Aorta (tissue), 5 donors: ENCODE data around the gene OR8K5. TPM values are rescaled to one million over a fixed set of nuclear protein-coding genes. Genes with fewer than 3 reads are reported as not detected.

Experiments used
- ATAC-seq: fragments of 200-7000 bp; cut with Tn5 transposase; one replicate; pipeline ENCODE4 v1.9.1; 2022; ENCODE audit warnings: moderate library complexity; ENCODE audit not compliant: low FRiP score
- DNase-seq, 2 donors: peaks; one replicate each; pipeline ENCODE4 v3.0.0-alpha.2; 2020
- H3K27ac ChIP-seq, 2 donors: one replicate each; pipeline ENCODE4 v1.5.1; 2013; ENCODE audit warnings: low read length in 2 of 2, mild to moderate bottlenecking in 2 of 2, moderate library complexity in 2 of 2, control low read depth in 1 of 2, inconsistent platforms in 1 of 2, low read depth in 1 of 2
- H3K27me3 ChIP-seq, 2 donors: one replicate each; pipeline ENCODE4 v1.6.1; 2013; ENCODE audit warnings: control low read depth in 1 of 2, low read length in 1 of 2, mild to moderate bottlenecking in 1 of 2, moderate library complexity in 1 of 2; ENCODE audit not compliant: insufficient read depth in 2 of 2, control insufficient read depth in 1 of 2
- H3K36me3 ChIP-seq, 2 donors: one replicate each; pipeline ENCODE4 v1.6.1; 2013; ENCODE audit warnings: control low read depth in 1 of 2, low read length in 1 of 2, mild to moderate bottlenecking in 1 of 2; ENCODE audit not compliant: insufficient read depth in 2 of 2, control insufficient read depth in 1 of 2
- H3K4me1 ChIP-seq, 2 donors: one replicate each; pipeline ENCODE4 v1.6.1; 2013; ENCODE audit warnings: low read length in 2 of 2, control low read depth in 1 of 2, mild to moderate bottlenecking in 1 of 2, moderate library complexity in 1 of 2; ENCODE audit not compliant: insufficient read depth in 2 of 2, control insufficient read depth in 1 of 2
- H3K4me3 ChIP-seq, 2 donors: one replicate each; pipeline ENCODE4 v1.5.1; 2013; ENCODE audit warnings: low read length in 2 of 2, control low read depth in 1 of 2, mild to moderate bottlenecking in 1 of 2
- H3K9me3 ChIP-seq: one replicate; pipeline ENCODE4 v1.6.1; 2013; ENCODE audit warnings: mild to moderate bottlenecking, low read length; ENCODE audit not compliant: control insufficient read depth
- WGBS, 2 donors: extraction: QIAGEN DNeasy Blood & Tissue Kit; methylation state at CpG; one replicate each; pipeline ENCODE4 v1.1.7; 2013; 5-methylcytosine and 5-hydroxymethylcytosine counted together
- intact Hi-C, 2 donors: fragments of 100-400 bp; cut with DNase I; formaldehyde crosslinking; loops; one replicate each; pipeline versions ENCODE4 v1.14.2 to v1.15.0; 2022
- long read RNA-seq, 2 donors: library from polyadenylated mRNA; unstranded; transcript quantifications; one replicate each; pipeline ENCODE4 v2.0.0, GENCODE V29; 2020 to 2021
- polyA plus RNA-seq, 2 donors: library from polyadenylated mRNA; stranded (reverse); fragments of 200-250 nt; gene quantifications; one replicate each; pipeline ENCODE4 v1.2.3, GENCODE V29; 2013
- total RNA-seq, 2 donors: library from RNA; stranded (reverse); fragmentation: NEBNext Ultra II Directional; extraction: Animal tissue kit (Norgen Biotek cat#: 25700); gene quantifications; one replicate each; pipeline ENCODE4 v1.2.1, GENCODE V29; 2021
- donor health status: healthy with polysubstance abuse.
- donor health status: Bipolar disorder and iron deficiency.
- donor health status: DM: no; HTN: no; CAD: no.
- donor health status: DM: no; HTN: no; CAD: no.
- donor health status: DM: yes; HTN: yes; CAD: no.

Gene OR8K5, protein sequence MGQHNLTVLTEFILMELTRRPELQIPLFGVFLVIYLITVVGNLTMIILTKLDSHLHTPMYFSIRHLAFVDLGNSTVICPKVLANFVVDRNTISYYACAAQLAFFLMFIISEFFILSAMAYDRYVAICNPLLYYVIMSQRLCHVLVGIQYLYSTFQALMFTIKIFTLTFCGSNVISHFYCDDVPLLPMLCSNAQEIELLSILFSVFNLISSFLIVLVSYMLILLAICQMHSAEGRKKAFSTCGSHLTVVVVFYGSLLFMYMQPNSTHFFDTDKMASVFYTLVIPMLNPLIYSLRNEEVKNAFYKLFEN
- total RNA-seq: not detected
- not detected for polyA plus RNA-seq
- long read RNA-seq, donor 1: 0 reads
- long read RNA-seq, donor 2: 0 reads

DNA sequence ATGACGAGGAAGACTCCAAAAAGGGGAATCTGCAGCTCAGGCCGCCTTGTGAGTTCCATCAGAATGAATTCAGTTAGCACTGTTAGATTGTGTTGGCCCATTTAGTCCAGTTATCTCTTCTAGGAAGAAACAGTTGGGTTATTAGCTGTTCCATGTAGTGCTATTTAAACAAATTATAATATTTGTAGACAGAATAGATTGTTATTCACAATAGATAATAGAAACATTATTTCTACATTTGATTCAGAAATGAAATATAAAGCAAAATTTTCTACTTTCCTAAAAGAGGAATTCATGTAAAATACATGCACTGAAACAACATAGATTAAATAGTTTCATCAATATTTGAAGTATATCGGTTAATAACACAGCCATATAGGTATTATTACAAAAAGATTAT, at the start of gene OR8K5:
Gene OR8K5 (minus strand): TSS at position 101 of the 400 bp plus-strand sequence. CDS start 0 bp downstream, at position 101.
- intact Hi-C loops: no loop called here
- H3K4me1 ChIP-seq: no peaks in the 10 kb centered on the region
- ATAC-seq (no peak), DNase-seq (no peak)
- no peak within 1 kb of the TSS for H3K4me3 ChIP-seq
- peaks cover 0 to 2% of the 10 kb centered on the region in 2 donors for H3K27me3 ChIP-seq
- H3K36me3 ChIP-seq: no peaks in the 10 kb centered on the region
- H3K9me3 ChIP-seq: no peaks in the 10 kb centered on the region
- 74% methylated on average over 3 of the region's 3 CpGs for WGBS, 2 donors
- H3K27ac ChIP-seq: no peak within 1 kb of the TSS

DNA sequence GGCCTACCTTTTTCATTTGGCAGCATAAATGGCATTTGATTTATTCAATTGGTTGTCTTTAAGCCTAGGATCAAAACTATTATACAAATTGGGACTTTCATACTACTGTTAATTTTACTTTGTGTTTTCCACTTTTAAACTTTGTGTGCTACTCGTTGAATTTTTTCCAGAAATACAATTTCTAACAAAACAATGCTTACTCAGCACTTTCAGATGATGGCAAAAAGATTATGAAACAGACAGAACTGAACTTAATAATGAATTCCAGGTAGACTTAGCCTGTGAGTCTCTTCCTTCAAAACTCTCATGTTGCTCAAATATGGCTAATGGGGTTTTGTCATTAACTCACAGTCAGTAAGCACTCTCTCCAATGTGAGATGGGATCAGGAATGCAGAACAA, 47.7 kb upstream of the OR8K5 start:
- intact Hi-C loops: no loop called here
- no peaks in the 10 kb centered on the region for H3K4me1 ChIP-seq
- ATAC-seq (no peak), DNase-seq (no peak)
- 50 to 54% methylated on average over 1 of the region's 1 CpG for WGBS, 2 donors
- H3K27me3 ChIP-seq: no peaks in the 10 kb centered on the region
- no peak overlapping the region for H3K4me3 ChIP-seq
- H3K9me3 ChIP-seq: no peaks in the 10 kb centered on the region
- H3K27ac ChIP-seq: no peak overlapping the region
- H3K36me3 ChIP-seq: no peaks in the 10 kb centered on the region

DNA sequence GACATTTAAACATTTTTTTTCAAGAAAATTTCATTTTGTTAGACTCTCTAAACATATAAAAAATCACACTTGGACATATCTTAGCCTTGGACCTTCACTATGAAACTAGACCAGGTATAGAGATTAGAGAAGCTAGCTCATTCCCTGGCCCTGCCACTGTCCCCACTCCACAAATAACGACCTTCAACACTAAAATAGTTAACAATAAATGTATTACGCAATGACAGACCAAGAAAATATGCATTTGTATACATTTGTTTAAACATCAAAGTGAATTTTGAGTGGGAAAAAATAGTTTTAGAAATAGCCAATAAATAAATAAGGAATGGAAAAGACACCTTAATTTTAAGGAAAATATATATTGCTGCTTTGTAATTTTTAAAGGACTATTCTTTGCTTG, 37.2 kb upstream of the OR8K5 start:
- no peak overlapping the region for H3K4me3 ChIP-seq
- H3K27me3 ChIP-seq: no peaks in the 10 kb centered on the region
- intact Hi-C loops: no loop called here
- WGBS, 2 donors: 65 to 73% methylated on average over 2 of the region's 2 CpGs
- DNase-seq: no peak
- no peaks in the 10 kb centered on the region for H3K36me3 ChIP-seq
- no peaks in the 10 kb centered on the region for H3K9me3 ChIP-seq
- ATAC-seq: no peak
- no peaks in the 10 kb centered on the region for H3K4me1 ChIP-seq
- no peak overlapping the region for H3K27ac ChIP-seq

DNA sequence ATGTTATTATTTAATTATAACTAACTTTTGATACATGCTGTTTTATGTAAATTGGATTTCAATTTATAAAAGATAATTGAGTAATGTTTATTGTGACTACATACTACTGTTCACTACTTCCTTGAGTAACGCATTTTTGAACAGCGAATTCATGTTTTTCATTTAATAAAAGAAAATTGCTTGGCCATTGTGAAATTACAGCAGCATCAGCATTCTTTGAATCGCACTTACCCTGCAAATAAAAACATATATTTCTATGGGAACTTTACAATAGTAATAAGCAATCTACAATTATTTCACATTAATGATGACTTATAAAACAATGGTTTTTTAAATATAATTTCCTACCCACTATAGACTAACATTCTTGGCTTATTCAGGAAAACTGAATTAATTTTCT, 36.6 kb upstream of the OR8K5 start:
- DNase-seq: no peak
- Histone ChIP-seq H3K36me3 (no peaks in the 10 kb centered on the region), H3K9me3 (no peaks in the 10 kb centered on the region), H3K4me1 (no peaks in the 10 kb centered on the region), H3K4me3 (no peak overlapping the region), H3K27me3 (no peaks in the 10 kb centered on the region), H3K27ac (no peak overlapping the region)
- WGBS, 2 donors: 81 to 82% methylated on average over 3 of the region's 3 CpGs
- no peak for ATAC-seq
- intact Hi-C loops: no loop called here

DNA sequence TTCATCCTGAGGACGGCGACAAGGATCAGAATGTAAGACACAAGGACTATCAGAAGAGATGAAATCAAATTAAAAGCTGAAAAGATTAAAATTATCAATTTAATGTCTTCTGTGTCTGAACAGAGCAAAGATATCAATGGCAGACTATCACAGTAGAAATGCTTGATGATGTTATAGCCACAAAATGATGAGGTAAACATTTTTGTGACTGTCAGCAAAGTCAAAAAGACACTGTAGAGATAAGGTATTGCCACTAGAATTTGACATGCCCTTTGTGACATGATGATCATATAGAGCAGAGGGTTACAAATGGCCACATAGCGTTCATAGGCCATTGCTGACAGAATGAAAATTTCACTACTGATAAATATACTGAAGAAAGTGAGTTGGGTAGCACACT, 28.5 kb upstream of the OR8K5 start:
- no peak overlapping the region for H3K27ac ChIP-seq
- WGBS, 2 donors: 86 to 88% methylated on average over 3 of the region's 3 CpGs
- intact Hi-C loops: no loop called here

DNA sequence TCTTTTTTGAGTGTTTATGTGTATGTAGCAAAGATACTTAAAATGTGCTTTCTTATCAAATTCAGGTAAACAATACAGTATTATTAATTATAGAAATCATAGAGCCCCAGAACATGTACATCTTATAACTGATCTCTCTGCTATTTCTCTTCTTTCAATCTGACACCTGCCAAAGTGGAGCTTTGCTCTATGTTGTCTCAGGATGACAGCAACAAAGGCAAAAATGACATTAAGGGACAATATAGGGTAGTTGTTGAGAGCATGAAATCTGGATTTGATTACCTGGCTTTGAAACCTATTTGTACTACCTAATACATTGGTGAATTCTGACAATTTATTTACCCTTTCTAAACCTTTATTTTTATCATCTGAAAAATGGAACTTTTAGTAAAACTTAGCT, 23.3 kb upstream of the OR8K5 start:
- Histone ChIP-seq H3K4me1 (no peaks in the 10 kb centered on the region), H3K9me3 (peaks cover 3% of the 10 kb centered on the region), H3K4me3 (no peak overlapping the region), H3K27ac (no peak overlapping the region), H3K27me3 (no peaks in the 10 kb centered on the region), H3K36me3 (no peaks in the 10 kb centered on the region)
- DNase-seq (no peak), ATAC-seq (no peak)
- intact Hi-C loops: no loop called here

More for the DNA sequence above, 28.5 kb upstream of the OR8K5 start:
- Histone ChIP-seq H3K27me3 (no peaks in the 10 kb centered on the region), H3K36me3 (no peaks in the 10 kb centered on the region), H3K4me3 (no peak overlapping the region), H3K4me1 (no peaks in the 10 kb centered on the region), H3K9me3 (no peaks in the 10 kb centered on the region)
- DNase-seq (no peak), ATAC-seq (no peak)

DNA sequence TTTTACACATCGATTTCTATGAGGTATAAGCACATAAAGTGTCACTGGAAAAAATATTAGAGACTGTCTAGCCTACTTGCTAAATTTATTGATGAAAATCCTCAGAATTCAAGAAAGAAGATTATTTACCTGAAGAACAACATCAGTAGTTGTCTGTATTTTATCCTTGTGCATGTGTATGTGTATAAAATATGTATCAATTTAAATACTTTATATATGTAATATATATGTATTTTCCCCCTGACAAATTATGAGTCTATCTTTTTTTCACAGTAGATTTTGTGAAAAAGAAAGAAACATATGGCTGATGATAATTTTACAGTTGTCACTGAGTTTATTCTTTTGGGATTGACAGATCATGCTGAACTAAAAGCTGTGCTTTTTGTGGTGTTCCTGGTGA, 16.2 kb upstream of the OR8K5 start, which contains the start of gene OR5J2:
Gene OR5J2 (plus strand): TSS at position 301 of the 400 bp plus-strand sequence. CDS start 0 bp downstream, at position 301.
- intact Hi-C loops: no loop called here
- H3K36me3 ChIP-seq: no peaks in the 10 kb centered on the region
- no peak for DNase-seq
- H3K9me3 ChIP-seq: peaks cover 3% of the 10 kb centered on the region
- 70 to 74% methylated on average over 1 of the region's 1 CpG for WGBS, 2 donors
- H3K4me1 ChIP-seq: no peaks in the 10 kb centered on the region
- no peak within 1 kb of the TSS for H3K27ac ChIP-seq
- no peaks in the 10 kb centered on the region for H3K27me3 ChIP-seq
- no peak within 1 kb of the TSS for H3K4me3 ChIP-seq
- no peak for ATAC-seq

DNA sequence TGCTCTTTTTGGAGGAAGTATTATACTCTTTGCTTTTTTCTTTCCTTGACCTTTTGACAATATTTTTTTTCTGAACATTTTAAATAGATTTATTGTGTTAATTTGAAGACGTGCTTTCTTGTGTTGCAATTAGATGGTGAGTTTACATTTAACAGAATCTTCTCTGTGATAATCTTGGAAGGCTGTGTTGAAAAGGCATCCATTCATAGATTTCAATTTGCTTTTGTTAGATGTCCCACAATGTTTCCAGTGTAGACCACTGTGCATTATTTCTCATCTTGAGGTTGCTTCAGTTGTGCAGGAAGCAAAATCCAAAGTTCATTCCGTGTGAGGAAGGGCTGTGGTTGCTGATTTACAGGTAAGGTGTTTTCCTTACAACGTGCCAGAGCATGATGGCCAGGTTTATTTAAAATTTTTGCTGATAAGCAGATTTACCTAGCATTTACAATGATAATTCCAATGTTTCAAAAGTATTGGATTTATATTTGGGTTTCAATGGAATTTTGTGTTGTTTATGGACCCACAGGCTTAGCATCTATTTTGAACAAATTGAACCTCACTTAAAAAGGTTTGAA, 12.2 kb upstream of the OR8K5 start:
- intact Hi-C loops: no loop called here
- H3K4me3 ChIP-seq: no peak overlapping the region
- no peaks in the 10 kb centered on the region for H3K27me3 ChIP-seq
- H3K36me3 ChIP-seq: no peaks in the 10 kb centered on the region
- H3K27ac ChIP-seq: no peak overlapping the region
- 56% methylated on average over 3 of the region's 3 CpGs for WGBS, 2 donors
- no peaks in the 10 kb centered on the region for H3K9me3 ChIP-seq
- ATAC-seq (no peak), DNase-seq (no peak)
- H3K4me1 ChIP-seq: no peaks in the 10 kb centered on the region

DNA sequence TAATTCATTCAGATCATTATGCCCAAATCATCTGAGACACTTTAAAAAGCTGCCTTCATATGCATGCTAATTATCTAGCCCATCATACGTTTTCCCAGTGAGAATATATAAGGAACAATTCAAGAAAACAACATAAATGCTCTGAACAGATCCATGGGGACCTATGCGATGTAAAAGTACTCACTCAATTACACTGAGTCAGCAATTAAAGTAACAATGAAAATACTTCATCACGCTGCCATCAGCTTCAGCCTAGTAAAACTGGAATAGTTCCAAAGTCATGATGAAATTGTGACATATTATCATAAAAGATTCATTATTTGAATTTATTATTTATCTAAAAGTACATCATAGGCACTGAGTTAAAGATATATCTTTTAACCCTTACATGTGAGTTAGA, 3.7 kb upstream of the OR8K5 start:
- no peak for DNase-seq
- Histone ChIP-seq H3K27me3 (no peaks in the 10 kb centered on the region), H3K9me3 (no peaks in the 10 kb centered on the region), H3K4me1 (no peaks in the 10 kb centered on the region), H3K36me3 (no peaks in the 10 kb centered on the region), H3K4me3 (no peak overlapping the region), H3K27ac (no peak overlapping the region)
- intact Hi-C loops: no loop called here
- ATAC-seq: no peak
- 28 to 46% methylated on average over 3 of the region's 3 CpGs for WGBS, 2 donors
